GM20431 (cell line): ENCODE results near the gene OPTC.

Experiments
- in situ Hi-C: fragments of 300-500 bp; cut with MseI, MboI; formaldehyde crosslinking; loops from one replicate; pipeline ENCODE4 v1.15.0; 2020; ENCODE audit warnings: low sequenced_read_pairs; ENCODE audit not compliant: unreplicated experiment

The OPTC gene

DNA sequence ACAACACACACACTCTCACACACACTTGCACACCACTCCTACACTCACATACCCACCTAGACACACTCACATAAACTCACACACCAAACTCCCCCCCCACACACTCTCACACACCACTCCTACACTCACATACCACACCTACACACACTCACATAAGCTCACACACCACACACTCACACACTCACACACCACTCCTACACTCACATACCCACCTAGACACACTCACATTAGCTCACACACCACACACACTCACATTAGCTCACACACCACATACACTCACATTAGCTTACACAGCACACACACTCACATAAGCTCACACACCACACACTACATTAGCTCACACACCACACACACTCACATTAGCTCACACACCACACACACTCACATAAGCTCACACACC, 33.1 kb downstream of the OPTC start:
- in situ Hi-C loops, result no loop called here

DNA sequence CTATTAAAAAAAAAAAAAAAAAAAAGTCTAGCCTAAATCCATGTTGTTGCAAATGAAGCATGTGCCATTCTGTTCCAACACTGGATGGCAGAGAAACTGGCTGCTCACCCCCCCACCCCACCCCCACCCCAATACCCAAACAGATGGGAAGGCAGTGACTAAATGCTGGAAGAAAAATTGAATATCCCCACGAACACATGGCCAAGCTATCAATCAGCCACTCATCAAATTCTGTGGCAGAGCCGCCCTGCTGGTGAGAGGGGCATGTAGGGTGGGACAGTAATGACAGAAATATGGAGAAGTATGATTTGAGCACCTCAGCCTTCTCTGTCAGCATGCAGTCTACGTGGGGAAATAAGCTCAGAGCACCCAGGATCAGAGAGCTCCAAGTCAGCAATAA, 34.1 kb downstream of the OPTC start:
- in situ Hi-C loops, result no loop called here

DNA sequence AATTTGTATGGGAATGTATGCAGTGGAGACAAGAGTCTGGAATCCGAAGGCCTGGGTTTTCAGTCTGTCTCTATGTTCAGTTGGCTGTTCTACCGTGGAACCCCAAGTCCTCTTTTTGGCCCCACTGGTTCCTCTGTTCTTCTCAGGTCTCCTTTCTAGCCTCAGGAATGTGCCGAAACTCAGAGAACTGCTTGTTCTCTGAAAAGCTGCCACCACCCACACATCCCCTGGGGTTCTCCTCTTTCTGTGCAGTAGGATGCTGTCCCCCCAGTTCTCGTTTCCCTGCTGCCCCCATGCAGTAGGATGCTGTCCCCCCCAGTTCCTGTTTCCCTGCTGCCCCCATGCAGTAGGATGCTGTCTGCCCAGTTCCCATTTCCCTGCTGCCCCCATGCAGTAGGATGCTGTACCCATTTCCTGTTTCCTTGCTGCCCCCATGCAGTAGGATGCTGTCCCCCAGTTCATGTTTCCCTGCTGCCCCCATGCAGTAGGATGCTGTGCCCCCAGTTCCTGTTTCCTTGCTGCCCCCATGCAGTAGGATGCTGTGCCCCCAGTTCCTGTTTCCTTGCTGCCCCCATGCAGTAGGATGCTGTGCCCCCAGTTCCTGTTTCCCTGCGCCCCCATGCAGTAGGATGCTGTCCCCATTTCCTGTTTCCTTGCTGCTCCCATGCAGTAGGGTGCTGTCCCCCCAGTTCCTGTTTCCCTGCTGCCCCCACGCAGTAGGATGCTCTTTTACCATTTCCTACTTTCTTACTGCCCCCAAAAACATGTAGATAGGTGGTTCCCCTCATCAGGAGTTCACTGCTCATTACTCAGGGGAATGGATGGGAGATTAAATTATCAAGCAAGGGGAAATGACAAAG, 35.3 kb downstream of the OPTC start:
- in situ Hi-C loops, result no loop called here

DNA sequence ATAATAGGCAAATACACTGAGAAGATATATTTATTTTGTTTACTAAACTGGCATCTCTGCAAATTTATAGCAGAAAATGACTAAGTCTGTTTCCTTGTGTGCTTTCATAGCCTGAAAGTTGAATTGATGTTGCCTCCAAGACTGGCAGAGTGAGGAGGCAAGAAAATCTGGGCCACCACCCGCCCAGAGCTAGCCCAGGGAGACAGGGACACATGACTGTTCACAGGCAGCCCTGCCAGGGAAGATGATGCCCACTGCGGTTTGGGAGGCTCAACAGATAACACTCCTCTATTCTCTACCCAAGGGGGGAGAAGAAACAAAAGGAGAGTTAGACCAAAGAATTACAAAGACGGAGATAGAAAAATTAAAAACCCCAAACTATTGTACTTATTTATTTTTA, 37.1 kb downstream of the OPTC start:
- in situ Hi-C loops, result no loop called here

DNA sequence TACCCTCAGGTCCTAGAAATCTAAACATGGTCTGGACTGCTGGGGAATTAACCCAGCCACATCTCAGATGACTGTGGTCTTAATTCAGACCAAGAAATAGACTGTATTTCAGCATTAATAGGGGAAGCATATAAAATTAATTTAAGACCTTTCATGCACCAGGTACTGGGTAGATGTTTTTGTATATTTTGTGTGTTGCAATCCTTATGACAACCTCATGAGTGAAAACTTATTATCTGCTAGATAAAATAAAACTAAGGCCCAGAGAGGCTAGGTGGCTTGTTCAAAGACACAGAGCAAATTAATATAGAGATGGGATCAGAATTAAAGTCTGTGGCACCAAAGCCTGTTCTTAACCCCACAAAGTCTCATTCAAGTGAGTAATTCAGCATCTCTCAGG, 40.1 kb downstream of the OPTC start:
- in situ Hi-C loops, result no loop called here

DNA sequence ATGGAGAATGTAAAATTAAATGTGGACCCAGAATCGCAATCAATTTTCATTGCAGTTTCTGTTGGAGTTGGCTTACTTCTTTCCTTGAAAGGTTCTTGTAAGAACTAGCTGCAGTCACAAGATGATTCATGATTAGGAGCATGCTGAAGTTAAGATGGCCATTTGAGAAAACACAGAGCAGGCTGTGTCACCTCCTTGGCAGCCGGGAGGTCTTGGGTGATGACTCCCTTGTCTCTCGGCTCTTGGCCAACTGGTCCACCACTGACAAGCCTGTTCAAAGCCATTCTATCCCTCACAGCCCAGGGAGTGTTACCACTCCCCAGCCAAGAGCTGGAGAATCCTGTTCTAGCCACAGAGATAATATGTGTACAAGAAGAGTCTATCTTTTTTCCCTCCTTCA, 40.6 kb downstream of the OPTC start:
- in situ Hi-C loops, result no loop called here

DNA sequence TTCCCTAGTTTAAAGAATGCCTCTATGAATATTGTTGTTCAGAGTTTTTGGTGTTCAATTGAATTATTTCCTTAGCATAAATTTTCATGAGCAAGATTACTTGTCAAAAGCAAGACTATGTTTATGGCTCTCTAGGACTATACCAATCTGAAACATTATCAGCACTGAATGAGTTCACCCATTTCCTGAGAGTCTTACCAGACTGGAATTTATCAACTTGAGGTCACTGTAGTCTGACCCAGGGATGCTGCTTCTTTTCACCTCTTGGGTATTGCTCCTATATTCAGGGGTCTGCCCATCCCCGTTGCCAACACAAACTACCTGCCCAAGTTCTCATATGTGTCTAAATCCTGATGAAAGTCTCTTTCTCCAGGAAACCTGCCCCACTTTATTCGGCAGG, 42.6 kb downstream of the OPTC start:
- in situ Hi-C loops, result no loop called here

DNA sequence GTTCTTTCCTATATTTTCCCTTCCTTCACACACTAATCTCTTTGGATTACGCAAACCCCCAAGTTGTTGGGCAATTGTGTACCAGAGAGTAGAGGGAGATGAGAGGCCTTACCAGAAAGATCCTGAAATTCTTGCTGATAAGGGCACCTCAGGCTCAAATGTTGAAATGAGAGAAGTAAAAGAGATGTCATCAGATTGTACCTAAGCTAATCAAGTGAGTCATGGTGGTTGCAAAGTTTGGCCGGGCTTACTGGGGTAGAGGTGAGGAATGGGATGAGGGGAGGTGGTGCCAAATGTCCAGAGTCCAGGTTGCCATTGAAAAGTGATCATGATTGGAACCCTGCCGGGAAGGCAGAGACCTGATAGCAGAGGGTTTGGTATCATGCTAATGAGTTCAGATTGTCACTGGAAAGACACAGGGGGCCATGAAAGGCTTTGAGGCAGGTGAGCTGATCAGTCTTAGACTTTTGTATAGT, 43.1 kb downstream of the OPTC start:
- in situ Hi-C loops, result no loop called here

DNA sequence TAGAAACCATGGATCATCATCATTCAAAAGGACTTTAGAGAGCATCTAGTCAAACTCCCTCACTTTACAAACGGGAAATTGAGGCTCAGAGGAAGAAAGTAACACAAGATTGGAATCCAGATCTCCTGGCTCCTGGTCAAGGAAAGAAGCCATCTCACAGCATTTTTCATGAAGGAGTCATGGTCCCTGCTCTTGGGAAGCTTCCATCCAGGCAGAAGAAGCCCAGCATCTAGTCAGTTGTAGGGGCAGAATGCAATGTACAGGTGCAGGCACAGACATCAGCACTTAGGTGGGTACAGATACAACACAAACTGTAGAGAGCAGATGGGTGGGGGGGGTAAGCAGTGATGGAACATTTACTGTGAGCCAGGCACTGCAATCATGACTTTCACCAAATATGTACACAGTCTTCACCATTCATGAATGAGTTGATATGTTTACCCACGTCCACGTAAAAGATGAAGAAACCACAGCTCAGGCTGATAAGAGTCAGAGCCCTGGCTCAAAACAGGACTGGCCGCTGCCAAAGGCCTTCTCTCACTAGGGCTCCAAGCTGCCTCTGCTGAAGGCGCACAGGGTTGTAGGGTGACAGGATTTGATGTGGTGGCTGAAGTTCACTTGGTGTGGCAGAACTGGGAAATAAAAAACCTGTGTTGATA, 44.0 kb downstream of the OPTC start:
- in situ Hi-C loops, result no loop called here

DNA sequence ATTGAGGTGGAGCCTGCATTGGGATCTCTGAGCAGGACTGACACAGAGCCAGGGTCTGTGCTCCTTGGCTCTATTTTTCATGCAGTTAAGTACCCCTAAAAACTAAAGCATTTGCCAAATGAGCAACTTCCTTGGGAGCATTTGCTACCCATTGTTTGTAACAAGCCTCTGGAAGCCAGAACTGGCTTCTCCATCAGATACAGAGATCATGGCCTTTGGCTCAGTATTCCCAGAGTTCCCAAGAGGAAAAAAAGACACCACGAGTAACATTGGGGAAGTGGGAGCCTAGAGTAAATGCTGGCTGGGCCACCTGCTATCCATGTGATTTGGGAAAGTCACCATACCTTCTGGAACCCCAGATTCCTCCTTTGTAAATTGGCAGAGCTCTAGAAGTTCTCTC, 44.8 kb downstream of the OPTC start:
- in situ Hi-C loops, result no loop called here

DNA sequence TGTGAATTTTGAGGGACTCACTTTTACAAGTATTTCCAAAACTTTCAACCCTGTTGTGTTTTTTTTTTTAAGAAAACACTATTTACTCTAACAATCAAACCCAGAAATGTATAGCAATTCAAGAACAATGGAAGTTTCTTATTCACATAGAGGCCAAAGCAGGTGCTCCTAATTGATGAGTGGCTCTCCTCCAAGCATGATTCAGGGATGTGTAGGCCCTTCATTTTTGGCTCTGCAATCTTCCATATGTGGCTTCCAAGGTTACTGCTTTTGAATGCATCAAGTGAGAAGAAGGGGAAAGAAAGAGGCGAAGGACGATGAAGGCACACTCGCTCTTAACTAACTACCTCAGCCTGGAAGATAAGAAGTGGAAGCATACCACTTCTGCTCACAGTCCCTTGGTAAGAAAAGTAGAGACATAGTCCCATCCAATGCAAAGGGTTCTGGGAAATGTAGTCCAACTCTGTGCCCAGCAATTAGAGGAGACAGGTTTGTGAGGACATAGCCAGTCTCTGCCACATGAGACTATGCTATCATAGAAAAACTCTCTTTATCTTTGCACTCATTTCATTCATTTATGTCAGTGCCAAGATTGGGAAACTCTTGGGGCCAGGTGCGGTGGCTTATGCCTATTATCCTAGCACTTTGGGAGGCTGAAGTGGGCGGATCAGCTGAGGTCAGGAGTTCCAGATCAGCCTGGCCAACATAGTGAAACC, 46.0 kb downstream of the OPTC start:
- in situ Hi-C loops, result no loop called here

DNA sequence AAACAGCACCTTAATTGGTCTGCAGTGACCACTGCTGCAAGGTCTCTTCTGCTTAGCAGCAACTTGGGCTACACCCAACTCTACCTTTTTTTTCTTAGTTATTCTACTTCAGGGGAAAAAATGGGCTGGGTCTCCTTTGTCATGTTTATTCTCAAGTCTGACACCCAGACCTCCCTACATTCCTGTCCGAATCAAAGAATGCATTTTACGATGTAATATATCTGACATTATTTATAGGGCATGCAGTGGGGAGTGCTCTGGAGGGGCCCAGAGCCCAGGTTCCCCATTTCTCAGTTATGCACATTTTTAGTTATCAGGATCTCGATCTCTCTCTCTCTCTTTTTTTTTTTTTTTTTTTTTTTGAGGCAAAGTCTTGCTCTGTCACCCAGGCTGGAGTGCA, 50.5 kb downstream of the OPTC start:
- in situ Hi-C loops, result no loop called here

DNA sequence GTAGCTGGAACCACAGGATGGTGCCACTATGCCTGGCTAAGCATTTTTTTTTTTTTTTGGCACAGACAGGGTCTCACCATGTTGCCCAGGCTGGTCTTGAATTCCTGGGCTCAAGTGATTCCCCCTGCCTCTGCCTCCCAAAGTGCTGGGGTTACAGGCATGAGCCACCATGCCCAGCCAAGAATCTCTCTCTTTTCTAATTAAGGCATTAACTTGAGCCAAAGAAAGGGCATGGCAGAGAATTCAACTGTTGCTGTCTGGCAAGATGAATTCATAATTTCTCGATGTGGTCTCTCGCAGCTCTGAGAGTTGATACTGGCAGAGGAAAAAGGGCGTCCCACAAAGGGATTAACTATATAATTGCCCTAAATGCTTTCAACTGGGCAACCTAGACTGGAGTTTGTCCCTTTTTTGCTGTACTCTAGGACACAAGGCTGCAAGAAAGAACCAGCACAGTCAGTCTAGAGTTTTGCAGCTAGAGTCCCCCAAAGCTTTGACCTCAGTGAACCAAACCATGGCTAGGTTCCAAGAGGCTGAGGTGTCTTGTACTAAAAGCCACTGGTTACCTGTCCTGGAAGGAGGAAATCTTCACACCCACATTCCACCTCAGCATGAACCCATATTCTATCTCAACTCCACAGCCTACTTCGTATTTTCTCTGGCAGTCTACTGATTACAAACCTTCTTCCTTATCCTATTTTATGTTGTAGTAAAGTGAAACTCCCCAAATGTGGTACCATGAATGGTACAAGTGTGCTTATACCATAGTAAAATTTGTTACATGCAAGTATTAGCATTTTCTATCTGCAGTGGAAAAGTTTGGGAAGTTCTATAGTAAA, 51.2 kb downstream of the OPTC start:
- in situ Hi-C loops, result no loop called here

DNA sequence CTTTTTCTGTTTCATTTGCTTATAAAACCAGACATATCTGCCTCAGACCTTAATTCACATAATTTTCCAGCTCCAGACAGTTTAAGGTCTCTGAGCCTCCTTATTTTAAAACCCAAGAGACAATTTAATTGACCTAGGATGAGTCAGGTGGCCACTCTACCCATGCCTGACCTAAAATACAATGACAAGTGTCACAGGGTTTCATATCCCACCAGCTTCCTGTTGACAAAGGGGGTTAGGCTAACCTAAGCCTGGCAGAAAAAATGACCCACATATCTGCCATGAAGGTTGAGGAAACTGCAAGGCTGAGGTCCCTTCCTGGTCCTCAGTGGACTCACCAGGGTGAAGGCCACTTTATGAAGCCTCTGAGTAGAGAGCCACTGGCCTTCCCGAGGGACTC, 52.3 kb downstream of the OPTC start:
- in situ Hi-C loops, result no loop called here

DNA sequence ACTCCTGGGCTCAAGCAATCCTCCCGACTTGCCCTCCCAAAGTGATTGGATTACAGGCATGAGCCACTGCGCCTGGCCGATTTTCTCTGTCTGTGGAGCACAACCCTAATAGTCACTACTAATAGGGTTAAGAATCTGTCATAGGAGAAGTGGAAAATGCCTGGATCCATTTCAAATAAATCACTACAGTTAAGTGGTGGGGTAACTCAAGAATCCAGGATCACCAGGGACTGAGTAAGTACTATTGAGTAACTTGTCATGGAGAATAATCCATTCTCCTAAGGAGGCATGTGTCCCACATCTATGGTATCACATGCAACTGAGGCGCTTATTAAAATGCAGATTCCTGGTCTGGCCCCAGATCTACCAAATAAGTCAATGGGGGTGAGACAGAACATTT, 53.2 kb downstream of the OPTC start:
- in situ Hi-C loops, result no loop called here

DNA sequence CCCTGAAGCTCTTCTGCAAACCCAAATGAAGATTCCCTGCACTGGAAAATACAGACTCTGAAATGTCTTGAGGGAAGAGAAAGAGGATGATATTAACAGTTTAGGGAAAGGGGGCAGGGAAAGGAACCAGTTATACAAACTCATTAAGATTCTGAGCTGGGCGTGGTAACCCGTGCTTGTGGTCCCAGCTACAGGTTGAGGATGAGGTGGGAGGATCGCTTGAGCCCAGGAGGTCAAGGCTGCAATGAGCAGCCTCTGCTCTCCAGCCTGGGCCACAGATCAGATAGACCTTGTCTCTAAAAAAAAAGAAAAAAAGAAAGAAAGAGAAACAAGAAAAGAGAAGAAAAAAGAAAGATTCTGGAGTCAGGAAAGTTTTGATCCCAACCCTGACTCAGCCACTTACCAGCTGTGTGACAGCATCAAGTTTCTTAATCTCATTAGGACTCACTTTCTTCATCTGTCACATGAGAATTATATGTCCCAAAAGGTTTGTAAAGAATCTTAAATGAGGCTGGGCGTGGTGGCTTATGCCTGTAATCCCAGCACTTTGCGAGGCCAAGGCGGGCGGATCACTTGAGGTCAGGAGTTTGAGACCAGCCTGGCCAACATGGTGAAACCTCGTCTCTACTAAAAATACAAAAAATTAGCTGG, 53.9 kb downstream of the OPTC start:
- in situ Hi-C loops, result no loop called here

DNA sequence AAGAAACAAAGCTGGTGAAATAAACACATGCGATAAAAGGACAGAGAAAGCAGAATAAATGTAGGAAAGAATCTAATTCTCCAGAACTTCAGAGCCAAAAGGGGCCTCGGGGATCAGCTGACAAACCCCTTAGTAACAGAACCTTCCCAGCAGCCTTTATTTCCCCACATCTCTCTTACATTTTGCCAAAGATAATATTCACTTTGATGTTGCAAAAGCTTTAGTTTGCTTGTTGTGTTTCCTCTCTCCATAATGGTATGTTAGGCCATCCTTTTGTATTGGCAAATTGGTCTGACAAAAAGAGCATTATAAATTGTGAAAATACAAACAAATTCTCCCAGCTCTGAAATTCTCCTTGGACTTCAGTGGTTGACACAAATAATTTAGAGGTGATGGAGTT, 54.9 kb downstream of the OPTC start:
- in situ Hi-C loops, result no loop called here

DNA sequence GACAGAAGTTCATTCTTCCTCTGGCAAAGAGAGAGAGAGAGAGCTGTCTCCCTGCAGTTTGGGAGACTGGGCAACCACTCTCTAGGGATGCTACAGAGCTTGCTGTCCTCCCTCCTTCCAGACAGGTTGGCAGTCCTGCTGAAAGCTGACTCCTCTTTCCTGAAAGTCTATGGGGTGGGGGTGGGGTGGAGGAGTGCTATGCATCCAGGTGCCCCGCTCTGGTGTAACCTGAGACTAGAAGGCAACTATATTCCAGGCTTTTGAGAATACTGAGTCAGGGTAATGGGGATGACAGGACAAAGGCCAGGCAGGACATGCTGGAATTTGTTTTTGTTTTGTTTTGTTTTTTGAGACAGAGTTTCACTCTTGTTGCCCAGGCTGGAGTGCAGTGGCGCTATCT, 55.4 kb downstream of the OPTC start:
- in situ Hi-C loops, result no loop called here

DNA sequence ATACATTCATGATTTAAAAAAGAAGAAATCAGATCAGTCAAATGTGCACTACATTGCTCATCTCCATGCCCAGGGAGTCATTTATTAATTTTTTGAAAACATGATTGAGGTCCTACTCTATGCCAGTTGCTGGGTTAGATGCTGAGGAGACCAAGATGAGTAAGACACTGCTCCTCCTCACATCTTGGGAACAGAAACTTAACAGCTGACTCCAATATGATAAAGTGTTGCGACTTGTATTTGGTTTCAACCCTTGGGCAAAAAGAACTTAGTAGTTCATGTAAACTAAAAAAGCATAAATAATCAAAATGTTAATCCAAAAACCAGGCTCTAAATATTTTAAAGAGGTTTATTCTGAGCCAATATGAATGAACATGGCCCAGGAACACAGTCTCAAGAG, 56.9 kb downstream of the OPTC start:
- in situ Hi-C loops, result no loop called here

DNA sequence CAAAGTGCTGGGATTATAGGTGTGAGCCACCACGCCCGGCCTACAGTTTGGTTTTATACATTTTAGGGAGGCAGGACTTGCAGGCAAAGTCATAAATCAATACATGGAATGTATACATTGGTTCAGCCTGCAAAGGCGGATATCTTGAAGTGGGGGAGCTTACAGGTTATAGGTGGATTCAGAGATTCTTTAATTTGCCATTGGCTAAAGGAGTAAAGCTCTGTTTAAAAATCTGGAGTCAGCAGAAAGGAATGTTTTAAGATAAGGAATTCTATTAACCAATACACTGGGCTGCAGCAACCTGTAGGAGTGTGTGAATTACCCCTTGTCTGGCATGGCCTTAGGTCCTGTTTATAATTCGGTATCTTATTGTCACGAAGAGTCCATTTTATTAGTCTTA, 57.6 kb downstream of the OPTC start:
- in situ Hi-C loops, result no loop called here
